ENCODE data around the gene NSUN5.

DNA sequence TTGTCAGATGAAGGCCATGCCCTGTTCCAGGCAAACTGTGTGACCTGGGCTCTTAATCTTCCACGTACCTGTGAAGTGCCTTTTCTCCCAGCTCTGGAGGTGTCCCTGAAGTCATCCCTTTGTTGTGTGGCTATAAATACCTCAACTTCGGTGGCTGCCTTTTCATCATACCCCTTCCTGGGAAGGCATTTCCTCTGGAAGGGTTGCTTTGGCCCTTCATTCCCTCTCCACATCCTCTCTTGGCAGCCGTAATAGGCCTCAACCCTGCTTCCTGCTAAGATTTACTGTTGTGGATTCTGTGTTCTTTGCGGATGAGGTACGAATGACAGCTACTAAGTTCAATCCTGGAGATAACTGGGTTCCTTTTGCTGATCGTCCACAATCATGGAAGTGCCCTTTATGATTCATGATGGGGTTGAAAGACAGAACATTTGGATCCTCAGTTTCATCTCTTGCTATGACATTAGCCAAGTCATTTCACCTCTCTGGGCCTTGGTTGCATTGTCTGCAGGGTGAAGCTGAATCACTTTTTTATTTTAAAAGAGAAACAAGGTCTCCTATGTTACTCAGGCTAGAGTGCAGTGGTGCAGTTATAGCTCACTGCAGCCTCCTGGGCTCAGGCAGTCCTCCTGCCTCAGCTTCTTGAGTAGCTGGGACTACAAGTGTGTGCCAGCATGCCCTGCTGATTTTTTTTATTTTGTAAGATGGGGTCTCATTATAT, 43.0 kb upstream of the NSUN5 start:
- TF ChIP-seq GATA3 (IDR thresholded peaks at IDR 0.05; ENCODE audit: low read depth, low read length) (no peak), GATA2 (IDR thresholded peaks at IDR 0.05; ENCODE audit: low read depth, low read length) (no peak)
